Osteocyte (in vitro differentiated cells): ENCODE data around the gene INO80C. TPM values are rescaled to one million over a fixed set of nuclear protein-coding genes. Genes with fewer than 3 reads are reported as not detected.
A peak's percentile ranks its signal among the peaks of the same experiment; 100 is the strongest.

Experiments
- DNase-seq: peaks from one replicate; pipeline ENCODE4 v3.0.0; 2021; ENCODE audit warnings: mixed read lengths; ENCODE audit not compliant: unreplicated experiment; ENCODE audit errors: extremely low spot score
- H3K27ac Mint-ChIP-seq: one replicate; pipeline ENCODE4 v1.8.0; 2021; ENCODE audit warnings: mild to moderate bottlenecking, mixed read lengths; ENCODE audit not compliant: unreplicated experiment
- H3K27me3 Mint-ChIP-seq: one replicate; pipeline ENCODE4 v1.8.0; 2021; ENCODE audit warnings: mixed read lengths; ENCODE audit not compliant: unreplicated experiment
- H3K36me3 Mint-ChIP-seq: one replicate; pipeline ENCODE4 v1.8.0; 2021; ENCODE audit warnings: mixed read lengths; ENCODE audit not compliant: unreplicated experiment
- H3K4me1 Mint-ChIP-seq: one replicate; pipeline ENCODE4 v1.8.0; 2021; ENCODE audit warnings: mixed read lengths; ENCODE audit not compliant: unreplicated experiment
- H3K4me3 Mint-ChIP-seq: one replicate; pipeline ENCODE4 v1.8.0; 2021; ENCODE audit warnings: mild to moderate bottlenecking, moderate library complexity, mixed read lengths; ENCODE audit not compliant: unreplicated experiment
- H3K9me3 Mint-ChIP-seq: one replicate; pipeline ENCODE4 v1.8.0; 2021; ENCODE audit warnings: mixed read lengths; ENCODE audit not compliant: unreplicated experiment
- total RNA-seq: library from RNA; stranded (reverse); gene quantifications from 2 replicates; pipeline ENCODE4 v1.2.1, GENCODE V29; 2021
- TF ChIP-seq, protein P1 (sequence below): fragments of 200-600 bp; sonication (generic); IDR thresholded peaks from 2 replicates; pipeline ENCODE4 v1.5.0; 2021; ENCODE audit warnings: antibody characterized with exemption, mild to moderate bottlenecking, moderate library complexity

INO80C gene
- total RNA-seq, 1 donor from 2014 or later: 30.2 TPM

DNA sequence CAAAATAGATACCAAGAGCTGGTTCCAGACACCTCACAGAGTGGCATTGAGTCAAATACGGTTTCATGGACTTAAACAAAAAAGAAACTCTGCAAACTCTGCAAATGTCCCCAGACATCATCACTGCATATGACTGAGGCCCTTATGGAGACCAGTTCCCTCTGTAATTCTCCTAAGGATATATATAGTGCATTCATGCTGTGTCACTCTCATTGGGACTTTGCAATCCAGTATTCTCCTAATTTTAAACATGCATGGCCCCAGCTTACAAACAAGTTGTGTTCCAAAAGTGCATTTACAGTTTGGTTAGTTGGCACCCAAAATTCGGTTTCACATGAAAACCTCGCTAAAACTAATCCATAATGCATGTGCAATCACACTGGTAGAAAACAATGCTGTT, 18.6 kb upstream of the INO80C start:
- Mint-ChIP-seq H3K36me3 (no peaks in the 10 kb centered on the region), H3K9me3 (no peaks in the 10 kb centered on the region), H3K4me1 (peaks cover 69% of the 10 kb centered on the region), H3K4me3 (peak overlapping the region; percentile 58), H3K27ac (peak overlapping the region; percentile 95), H3K27me3 (no peaks in the 10 kb centered on the region)
- DNase-seq: no peak
- TF ChIP-seq, protein P1, sequence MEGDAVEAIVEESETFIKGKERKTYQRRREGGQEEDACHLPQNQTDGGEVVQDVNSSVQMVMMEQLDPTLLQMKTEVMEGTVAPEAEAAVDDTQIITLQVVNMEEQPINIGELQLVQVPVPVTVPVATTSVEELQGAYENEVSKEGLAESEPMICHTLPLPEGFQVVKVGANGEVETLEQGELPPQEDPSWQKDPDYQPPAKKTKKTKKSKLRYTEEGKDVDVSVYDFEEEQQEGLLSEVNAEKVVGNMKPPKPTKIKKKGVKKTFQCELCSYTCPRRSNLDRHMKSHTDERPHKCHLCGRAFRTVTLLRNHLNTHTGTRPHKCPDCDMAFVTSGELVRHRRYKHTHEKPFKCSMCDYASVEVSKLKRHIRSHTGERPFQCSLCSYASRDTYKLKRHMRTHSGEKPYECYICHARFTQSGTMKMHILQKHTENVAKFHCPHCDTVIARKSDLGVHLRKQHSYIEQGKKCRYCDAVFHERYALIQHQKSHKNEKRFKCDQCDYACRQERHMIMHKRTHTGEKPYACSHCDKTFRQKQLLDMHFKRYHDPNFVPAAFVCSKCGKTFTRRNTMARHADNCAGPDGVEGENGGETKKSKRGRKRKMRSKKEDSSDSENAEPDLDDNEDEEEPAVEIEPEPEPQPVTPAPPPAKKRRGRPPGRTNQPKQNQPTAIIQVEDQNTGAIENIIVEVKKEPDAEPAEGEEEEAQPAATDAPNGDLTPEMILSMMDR: no peak

DNA sequence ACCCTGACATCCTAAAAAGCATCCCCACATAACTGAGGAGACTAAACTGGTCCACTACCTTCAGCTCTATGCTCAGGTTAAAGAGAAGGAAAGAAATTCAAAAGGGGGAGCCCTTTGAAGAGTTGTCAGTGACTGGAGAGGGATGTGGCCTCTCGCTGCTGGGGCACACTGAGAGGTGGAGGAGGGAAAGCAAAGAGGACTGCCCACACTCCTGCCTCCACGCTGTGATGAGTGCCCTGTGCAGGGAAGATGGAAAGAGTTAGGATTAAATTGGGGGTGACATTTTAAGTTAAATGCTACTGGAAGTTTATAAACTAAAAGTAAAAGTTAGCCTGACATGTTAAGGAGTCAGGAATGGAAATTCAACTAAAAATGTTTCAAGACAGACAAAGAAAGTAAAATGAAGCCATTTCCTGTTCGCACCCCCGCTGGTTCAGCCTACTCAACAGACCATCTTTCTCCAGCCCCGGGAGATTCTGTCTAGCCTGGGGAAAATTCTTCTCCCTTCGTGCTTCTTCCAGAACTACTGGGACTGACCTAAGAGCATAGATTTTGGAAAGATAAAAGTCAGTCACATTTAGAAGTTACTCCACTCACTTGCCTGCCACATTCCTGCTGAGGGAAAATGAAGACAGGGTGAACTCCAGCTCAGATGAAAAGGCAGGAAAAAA, 17.8 kb upstream of the INO80C start:
- no peaks in the 10 kb centered on the region for H3K27me3 Mint-ChIP-seq
- H3K9me3 Mint-ChIP-seq: no peaks in the 10 kb centered on the region
- peak; percentile 75 for DNase-seq
- TF ChIP-seq, protein P1: no peak
- peaks cover 76% of the 10 kb centered on the region for H3K4me1 Mint-ChIP-seq
- peak overlapping the region; percentile 58 for H3K4me3 Mint-ChIP-seq
- peak overlapping the region; percentile 95 for H3K27ac Mint-ChIP-seq
- no peaks in the 10 kb centered on the region for H3K36me3 Mint-ChIP-seq

DNA sequence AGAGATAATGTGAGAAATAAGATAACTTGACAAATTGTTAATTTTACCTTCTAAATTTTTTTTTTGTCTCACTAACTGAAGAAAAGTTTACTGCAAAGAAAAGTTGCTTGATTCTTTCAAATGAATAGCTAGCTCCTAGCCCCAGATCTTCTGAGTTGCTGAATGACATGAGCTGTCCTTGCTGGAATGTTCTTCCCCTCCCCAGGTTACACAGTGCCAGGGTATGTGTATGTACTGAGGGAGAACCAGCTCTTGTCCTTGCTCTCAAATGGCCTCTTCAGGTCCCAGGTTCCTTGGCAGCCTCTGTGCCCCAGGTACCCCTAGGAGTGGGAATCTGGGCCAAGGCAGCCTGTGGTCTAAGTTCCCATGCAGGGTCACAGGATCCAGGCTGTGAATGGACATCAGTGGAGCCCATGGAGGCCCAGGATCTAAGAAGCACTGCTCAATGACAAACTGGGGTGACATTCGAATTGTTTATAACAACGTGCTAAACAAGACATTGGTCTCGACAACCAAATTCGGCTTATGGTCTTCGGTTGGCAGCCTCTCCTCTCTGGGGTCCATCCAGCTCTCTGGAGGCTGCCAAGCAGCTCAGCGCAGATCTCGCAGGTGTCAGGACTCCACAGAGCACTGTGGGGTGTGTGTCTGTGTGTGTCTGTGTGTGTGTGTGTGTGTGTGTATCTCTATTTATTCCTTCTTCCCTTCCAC, 17.1 kb upstream of the INO80C start:
- peak; percentile 56 for DNase-seq
- Mint-ChIP-seq H3K4me1 (peaks cover 81% of the 10 kb centered on the region), H3K4me3 (peak overlapping the region; percentile 58), H3K9me3 (no peaks in the 10 kb centered on the region), H3K27me3 (no peaks in the 10 kb centered on the region), H3K36me3 (no peaks in the 10 kb centered on the region), H3K27ac (peak overlapping the region; percentile 95)
- TF ChIP-seq, protein P1: no peak

DNA sequence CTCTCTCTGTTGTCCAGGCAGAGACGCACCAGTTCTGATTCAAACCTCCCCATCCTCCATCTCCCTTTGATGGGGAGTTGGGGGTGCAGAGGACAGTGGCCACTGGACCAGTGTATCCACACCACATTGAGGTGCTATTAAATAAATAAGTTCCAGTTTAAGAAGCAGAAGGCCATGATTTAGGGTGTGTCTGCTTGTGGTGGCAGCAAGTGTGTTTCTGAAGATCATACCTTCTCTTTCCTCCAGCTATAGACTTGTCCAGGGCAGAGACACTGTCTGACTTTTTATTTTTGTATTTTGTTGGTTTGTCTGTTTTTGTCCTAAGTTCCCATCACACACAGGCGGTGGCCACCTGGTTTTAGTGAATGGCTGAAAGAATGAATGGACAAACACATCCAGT, 16.5 kb upstream of the INO80C start:
- H3K9me3 Mint-ChIP-seq: no peaks in the 10 kb centered on the region
- peak; percentile 54 for DNase-seq
- H3K36me3 Mint-ChIP-seq: no peaks in the 10 kb centered on the region
- TF ChIP-seq, protein P1: no peak
- H3K27ac Mint-ChIP-seq: peak overlapping the region; percentile 95
- no peak overlapping the region for H3K4me3 Mint-ChIP-seq
- H3K4me1 Mint-ChIP-seq: peaks cover 86% of the 10 kb centered on the region
- H3K27me3 Mint-ChIP-seq: no peaks in the 10 kb centered on the region

DNA sequence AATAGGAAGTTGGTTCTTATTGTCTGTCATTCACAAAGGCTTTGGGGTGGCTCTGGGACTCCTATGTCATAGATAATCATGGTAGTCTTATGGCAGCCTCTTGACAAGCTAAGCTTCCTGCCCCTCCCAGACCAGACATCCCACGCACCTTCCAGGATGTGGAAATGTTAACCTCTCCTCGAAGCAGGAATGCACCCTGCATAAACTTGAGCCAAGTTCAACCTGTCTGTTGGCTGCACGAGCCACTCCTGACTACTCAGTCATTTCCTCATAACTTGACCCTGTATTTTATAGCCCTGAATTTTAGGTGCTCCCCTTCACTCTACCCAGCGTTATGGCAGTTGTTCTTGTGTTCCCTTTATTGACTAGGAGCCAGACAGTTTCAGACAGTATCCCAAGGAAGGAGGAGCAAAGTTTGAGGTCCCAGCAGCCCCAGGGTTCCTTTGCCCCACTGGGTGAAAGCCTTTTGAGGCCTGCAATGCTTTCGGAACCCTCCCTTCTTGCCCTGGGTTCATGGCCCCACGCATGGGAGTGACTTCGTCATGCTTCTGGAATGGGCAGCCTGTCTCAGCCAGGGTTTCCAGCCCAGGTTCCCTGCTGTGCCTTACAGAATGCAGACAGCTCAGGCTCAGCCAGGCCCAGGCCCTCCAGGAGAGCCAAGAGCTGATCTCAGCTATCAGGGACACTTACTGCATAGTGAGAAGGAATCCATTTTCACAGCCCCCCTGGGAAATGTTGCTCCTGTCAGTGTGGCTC, 15.6 kb upstream of the INO80C start:
- Mint-ChIP-seq H3K9me3 (no peaks in the 10 kb centered on the region), H3K27ac (peak overlapping the region; percentile 95), H3K36me3 (no peaks in the 10 kb centered on the region), H3K27me3 (no peaks in the 10 kb centered on the region), H3K4me1 (peaks cover 86% of the 10 kb centered on the region), H3K4me3 (peak overlapping the region; percentile 1)
- DNase-seq: peak; percentile 95
- TF ChIP-seq, protein P1: no peak
